K562 (cell line): ENCODE results near the gene ACO2. TPM values are rescaled to one million over a fixed set of nuclear protein-coding genes. Genes with fewer than 3 reads are reported as not detected.

ENCODE experiments used
- ATAC-seq: fragments of 200-7000 bp; cut with Tn5 transposase; 3 replicates; pipeline ENCODE4 v1.9.1; 2020; ENCODE audit warnings: moderate library complexity
- BruUV-seq: library from RNA; stranded (reverse); fragments of 400-500 nt; replicated peaks from 2 replicates; lab custom pipeline; 2021; lab: Mats Ljungman, UMichigan
- CTCF ChIA-PET: fragments of 300-600 bp; formaldehyde crosslinking; extraction: SDS; loops from one replicate; lab custom pipeline; 2021; ENCODE audit warnings: low intra/inter-chr PET ratio; lab: Yijun Ruan, JAX
- POLR2A ChIA-PET: fragments of 300-600, 350-650 bp; sonication (Branson Sonifier 250); formaldehyde crosslinking; extraction: SDS; loops from one replicate; lab custom pipeline; 2021; ENCODE audit warnings: antibody characterized with exemption, inconsistent platforms; lab: Yijun Ruan, JAX
- DNase-seq, 4 experiments: peaks; one replicate each; pipeline versions ENCODE4 v3.0.0 to v3.0.0-alpha.2; 2011 to 2018; ENCODE audit warnings: low spot score in 3 of 4, mixed read lengths in 3 of 4; ENCODE audit errors: extremely low read depth in 1 of 4
- FAIRE-seq: peaks from 2 replicates; lab custom pipeline; 2011; peaks lifted over from hg19 to GRCh38; lab: Jason Lieb, UNC
- H2AFZ ChIP-seq: 2 replicates; pipeline ENCODE4 v1.6.0; 2011; ENCODE audit warnings: low read depth, low read length, control low read depth, inconsistent platforms
- H3K27ac ChIP-seq: fragments of 200-600 bp; 3 replicates; pipeline ENCODE4 v1.8.0; 2011; ENCODE audit warnings: low read depth, mild to moderate bottlenecking, control low read depth, inconsistent platforms, low read length, moderate library complexity, mixed read lengths; ENCODE audit errors: extremely low read depth
- H3K27me3 ChIP-seq, 2 experiments: fragments of 300-600 bp in 1 of 2; 2 replicates in 1 of 2; 3 replicates in 1 of 2; pipeline versions ENCODE4 v1.6.0 to v1.8.0; 2011; ENCODE audit warnings: inconsistent platforms in 2 of 2, low read length in 2 of 2, mild to moderate bottlenecking in 1 of 2, mixed read lengths in 1 of 2, moderate library complexity in 1 of 2; ENCODE audit not compliant: control insufficient read depth in 2 of 2, insufficient read depth in 2 of 2
- H3K36me3 ChIP-seq: fragments of 300-600 bp; 3 replicates; pipeline ENCODE4 v1.8.0; 2011; ENCODE audit warnings: mild to moderate bottlenecking, low read length, inconsistent platforms; ENCODE audit not compliant: control insufficient read depth, insufficient read depth
- H3K4me1 ChIP-seq, 2 experiments: fragments of 200-600 bp in 1 of 2; replicated peaks in 1 of 2; 2 replicates in 1 of 2; 3 replicates in 1 of 2; pipeline versions ENCODE4 v1.5.1 to v1.8.0; 2011; ENCODE audit warnings: inconsistent platforms in 2 of 2, low read length in 2 of 2, mild to moderate bottlenecking in 1 of 2, mixed read lengths in 1 of 2, moderate library complexity in 1 of 2; ENCODE audit not compliant: control insufficient read depth in 2 of 2, insufficient read depth in 2 of 2
- H3K4me2 ChIP-seq: 2 replicates; pipeline ENCODE4 v1.6.1; 2011; ENCODE audit warnings: low read length, control low read depth, inconsistent platforms, mixed read lengths; ENCODE audit not compliant: insufficient read depth
- H3K4me3 ChIP-seq: fragments of 200-600 bp; sonication (generic), shearing (Covaris generic); 2 replicates; pipeline ENCODE4 v1.5.1; 2016; ENCODE audit warnings: control low read depth, inconsistent platforms
- H3K79me2 ChIP-seq: fragments of 200-600 bp; 3 replicates; pipeline ENCODE4 v1.8.0; 2011; ENCODE audit warnings: low read length, inconsistent platforms; ENCODE audit not compliant: control insufficient read depth, insufficient read depth
- H3K9ac ChIP-seq, 2 experiments: 2 replicates each; pipeline versions ENCODE4 v1.6.0 to v1.6.1; 2011; ENCODE audit warnings: low read depth in 2 of 2, low read length in 2 of 2, control low read depth in 1 of 2, inconsistent platforms in 1 of 2, mild to moderate bottlenecking in 1 of 2, mixed read lengths in 1 of 2; ENCODE audit not compliant: insufficient read depth in 1 of 2
- H3K9me1 ChIP-seq: one replicate; pipeline ENCODE4 v1.6.0; 2011; ENCODE audit warnings: inconsistent platforms, mild to moderate bottlenecking, low read length, moderate library complexity; ENCODE audit not compliant: control insufficient read depth, insufficient read depth
- H3K9me3 ChIP-seq: replicated peaks from 2 replicates; pipeline ENCODE4 v1.5.1; 2011; ENCODE audit warnings: low read depth, low read length, inconsistent platforms; ENCODE audit not compliant: control insufficient read depth, insufficient read depth
- H4K20me1 ChIP-seq: replicated peaks from 2 replicates; pipeline ENCODE4 v1.6.1; 2011; ENCODE audit warnings: low read length, inconsistent platforms, mixed read lengths; ENCODE audit not compliant: control insufficient read depth, insufficient read depth
- ATF1 ChIP-seq, 2 experiments: fragments of 450-650 bp in 1 of 2; IDR thresholded peaks; 2 replicates each; pipeline ENCODE4 v1.6.1; 2016; ENCODE audit warnings: missing compliant biosample characterization in 1 of 2, missing genetic modification characterization in 1 of 2
- ATF7 ChIP-seq: fragments of 450-650 bp; IDR thresholded peaks from 2 replicates; pipeline ENCODE4 v1.7.1; 2014; ENCODE audit warnings: mild to moderate bottlenecking, moderate library complexity
- DMBX1 ChIP-seq: fragments of 250-450 bp; sonication (Bioruptor Pico); IDR thresholded peaks from 2 replicates; pipeline ENCODE4 v1.8.0; 2022; ENCODE audit warnings: inconsistent platforms, mild to moderate bottlenecking, moderate library complexity, borderline replicate concordance
- HDAC6 ChIP-seq: IDR thresholded peaks from 2 replicates; pipeline ENCODE4 v1.6.1; 2012; ENCODE audit warnings: low read depth, mild to moderate bottlenecking, control low read depth, inconsistent platforms, low read length, moderate library complexity
- HOXB6 ChIP-seq: fragments of 250-450 bp; sonication (Bioruptor Pico); IDR thresholded peaks from 2 replicates; pipeline ENCODE4 v1.5.1; 2022; ENCODE audit warnings: mild to moderate bottlenecking, borderline replicate concordance
- HSF4 ChIP-seq: fragments of 250-450 bp; sonication (Bioruptor Pico); IDR thresholded peaks from 2 replicates; pipeline ENCODE4 v2.1.2; 2022; ENCODE audit warnings: mild to moderate bottlenecking, moderate library complexity, borderline replicate concordance
- JUND ChIP-seq, 2 experiments: IDR thresholded peaks; 2 replicates in 1 of 2; 3 replicates in 1 of 2; pipeline ENCODE4 v1.6.1; 2011; ENCODE audit warnings: borderline replicate concordance in 2 of 2, low read depth in 2 of 2, low read length in 2 of 2, improper control_type of control experiment in 1 of 2, missing biosample characterization in 1 of 2, missing genetic modification characterization in 1 of 2, missing genetic modification reagents in 1 of 2
- KAT7 ChIP-seq: sonication (generic); formaldehyde crosslinking; IDR thresholded peaks from 2 replicates; pipeline ENCODE4 v1.8.0; 2022; ENCODE audit warnings: missing genetic modification reagents, mild to moderate bottlenecking, borderline replicate concordance
- KHSRP ChIP-seq: fragments of 450-650 bp; IDR thresholded peaks from 2 replicates; pipeline ENCODE4 v1.6.1; 2017
- MBD2 ChIP-seq: sonication (generic); IDR thresholded peaks from 2 replicates; pipeline ENCODE4 v1.6.1; 2016; ENCODE audit warnings: low read depth, borderline replicate concordance
- MCM3 ChIP-seq: fragments of 450-650 bp; IDR thresholded peaks from 2 replicates; pipeline ENCODE4 v1.6.1; 2016
- NFATC3 ChIP-seq: fragments of 450-650 bp; IDR thresholded peaks from 2 replicates; pipeline ENCODE4 v1.6.1; 2017; ENCODE audit warnings: mild to moderate bottlenecking
- NFE2L1 ChIP-seq: fragments of 450-650 bp; IDR thresholded peaks from 2 replicates; pipeline ENCODE4 v1.6.1; 2016; ENCODE audit warnings: missing genetic modification characterization, low read depth, mild to moderate bottlenecking, missing compliant biosample characterization, moderate library complexity, borderline replicate concordance
- SMAD2 ChIP-seq: fragments of 150-350 bp; IDR thresholded peaks from 2 replicates; pipeline ENCODE4 v1.6.1; 2014; ENCODE audit warnings: low read depth, mild to moderate bottlenecking, low read length
- ZMIZ1 ChIP-seq, 2 experiments: fragments of 150-350 bp in 1 of 2; IDR thresholded peaks; 2 replicates each; pipeline ENCODE4 v1.6.1; 2012 to 2016; ENCODE audit warnings: low read depth in 2 of 2, low read length in 2 of 2, mild to moderate bottlenecking in 1 of 2, moderate library complexity in 1 of 2
- ZNF165 ChIP-seq: fragments of 250-450 bp; sonication (Bioruptor Pico); IDR thresholded peaks from 2 replicates; pipeline ENCODE4 v1.4.0; 2020; ENCODE audit warnings: borderline replicate concordance
- ZNF3 ChIP-seq: fragments of 250-450 bp; sonication (Bioruptor Pico); IDR thresholded peaks from 2 replicates; pipeline ENCODE4 v1.5.0; 2021; ENCODE audit warnings: mild to moderate bottlenecking, moderate library complexity
- ZNF695 ChIP-seq: fragments of 450-650 bp; formaldehyde crosslinking; IDR thresholded peaks from 2 replicates; pipeline ENCODE4 v1.4.0; 2020; ENCODE audit warnings: mild to moderate bottlenecking, moderate library complexity
- WGBS: fragments of 100-300 bp; shearing (Covaris generic); methylation state at CpG from one replicate; pipeline ENCODE4 v1.1.6; 2016; ENCODE audit warnings: low coverage, mixed read lengths; ENCODE audit not compliant: insufficient coverage; ENCODE audit errors: missing lambda C conversion rate; 5-methylcytosine and 5-hydroxymethylcytosine counted together
- in situ Hi-C: fragments of 300-500 bp; cut with MboI; formaldehyde crosslinking; loops from 4 replicates; pipeline ENCODE4 v1.15.0; 2018; ENCODE audit warnings: inconsistent platforms, mixed read lengths
- intact Hi-C: fragments of 100-400 bp; cut with micrococcal nuclease; formaldehyde crosslinking; loops from 2 replicates; pipeline ENCODE4 v1.14.2; 2022
- polyA plus RNA-seq, 8 experiments: library from polyadenylated mRNA; depleted of rRNA in 4 of 8; stranded (reverse) in 5 of 8; unstranded in 3 of 8; fragments of >200 nt; fragmentation: Nextera tagmentation in 2 of 8; fragmentation: Illumina TruSeq in 1 of 8; extraction: Ambion mirVana in 2 of 8; extraction: Trizol in 1 of 8; gene quantifications; 2 replicates each; pipeline versions ENCODE4 v1.2.1 to v1.2.3, GENCODE V29; 2011 to 2014; ENCODE audit warnings: inconsistent platforms in 1 of 8, missing spikeins in 1 of 8
- total RNA-seq, 7 experiments: library from RNA; depleted of rRNA in 6 of 7; stranded (reverse); fragments of >200 nt in 6 of 7; fragmentation: Illumina TruSeq in 2 of 7; extraction: Trizol in 2 of 7; gene quantifications; 2 replicates each; pipeline versions ENCODE4 v1.2.1 to v1.2.3, GENCODE V29; 2011 to 2021; ENCODE audit warnings: low replicate concordance in 1 of 7

Gene ACO2
- total and polyA plus RNA-seq, 9 of the 15 experiments (the other 6 are each of a cell fraction or from before 2014, with no cell fraction given), result 16.2 to 119 (median 43.2) TPM

GRCh38 chr22:41481131-41481830 lies 12.4 kb downstream of the ACO2 start (continued):
- TF ChIP-seq ZMIZ1 (IDR thresholded peaks at IDR 0.05; ENCODE audit: low read depth in 2 of 2, low read length in 2 of 2) (no peak), ZNF165 (CRISPR knock-in tag) (no peak), HOXB6 (CRISPR knock-in tag) (no peak)

DNA sequence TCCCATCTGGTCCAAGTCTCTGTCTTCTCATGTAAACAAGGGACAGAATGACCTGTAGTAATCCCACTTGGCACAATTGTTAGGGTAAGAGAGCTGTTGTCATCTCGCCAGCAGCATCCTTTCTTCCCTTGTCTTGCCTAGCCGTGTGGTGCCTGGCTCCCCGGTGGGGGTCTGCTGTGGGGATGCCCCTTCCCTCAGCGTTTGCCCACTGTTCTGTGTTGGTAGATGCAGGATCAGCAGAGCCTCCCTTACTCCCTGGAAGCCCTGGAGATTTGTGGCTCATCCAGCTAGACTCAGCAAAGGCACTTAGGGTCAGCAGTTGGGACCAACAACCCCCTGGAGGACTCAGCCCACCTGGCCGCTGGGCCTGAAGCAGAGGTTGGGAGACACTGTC lies 13.0 kb downstream of the ACO2 start:
- H3K36me3 ChIP-seq, result peaks cover 52% of the 10 kb centered on the region; the same call in 2 of the 3 replicates
- H3K4me3 ChIP-seq, result no peak overlapping the region
- no peaks in the 10 kb centered on the region for H3K9me3 ChIP-seq
- in situ Hi-C loops, result no loop called here
- no peak overlapping the region for H3K4me2 ChIP-seq
- H3K9me1 ChIP-seq, result peaks cover 4% of the 10 kb centered on the region
- ATAC-seq (no peak), DNase-seq (no peak), FAIRE-seq (no peak)
- H3K4me1 ChIP-seq, result peaks cover 7 to 8% of the 10 kb centered on the region in 2 experiments
- WGBS, result 59% methylated on average over 4 of the region's 5 CpGs
- ChIA-PET CTCF (no interaction called here), POLR2A (interaction anchor here (0.5 to 1.6 kb wide), 5 partner anchors 9 to 234 kb away, joined by 3 to 5 read pairs (median 3); partner anchors contain the start of genes ACO2 and PHF5A)
- H3K27ac ChIP-seq, result no peak overlapping the region; the same call in 2 of the 3 replicates
- H2AFZ ChIP-seq, result no peak overlapping the region
- no TSS peak for BruUV-seq
- peaks cover 90% of the 10 kb centered on the region for H3K79me2 ChIP-seq
- intact Hi-C loops, result no loop called here
- H3K27me3 ChIP-seq, result no peaks in the 10 kb centered on the region
- peak overlapping the region in 1 of 2 experiments; percentile 67; a peak in 2 of 4 replicates for H3K9ac ChIP-seq
- peaks cover 39% of the 10 kb centered on the region for H4K20me1 ChIP-seq
- no peak for TF ChIP-seq SMAD2
- no peak for TF ChIP-seq HSF4 (CRISPR knock-in tag)
- TF ChIP-seq JUND (IDR thresholded peaks at IDR 0.05; ENCODE audit: borderline replicate concordance, low read depth, low read length), result no peak
- TF ChIP-seq JUND (tag; IDR thresholded peaks at IDR 0.05; ENCODE audit: borderline replicate concordance, low read depth, low read length), result no peak
- TF ChIP-seq MCM3, result no peak
- no peak for TF ChIP-seq KAT7 (CRISPR knock-in tag)
- TF ChIP-seq HDAC6, result no peak
- TF ChIP-seq KHSRP, result no peak
- TF ChIP-seq MBD2, result no peak
- TF ChIP-seq ATF7, result no peak
- no peak for TF ChIP-seq NFATC3
- TF ChIP-seq ZNF3 (CRISPR knock-in tag), result no peak
- no peak for TF ChIP-seq ATF1 (CRISPR knock-in tag; IDR thresholded peaks at IDR 0.05)
- TF ChIP-seq ATF1 (tag; IDR thresholded peaks at IDR 0.05), result no peak
- TF ChIP-seq NFE2L1, result no peak
- TF ChIP-seq ZNF695 (CRISPR knock-in tag), result no peak
- no peak for TF ChIP-seq DMBX1
